SK-N-SH treated with all-trans-retinoic acid at 6 μM for 48 hours (cell line): ENCODE measurements around the gene LANCL3.

ENCODE experiments used
- CREB5 ChIP-seq: fragments of 250-450 bp; sonication (Bioruptor Pico); IDR thresholded peaks from 2 replicates; pipeline ENCODE4 v1.5.1; 2020; ENCODE audit warnings: low read depth, mild to moderate bottlenecking, moderate library complexity
- PATZ1 ChIP-seq: fragments of 250-450 bp; sonication (Bioruptor Pico); IDR thresholded peaks from 2 replicates; pipeline ENCODE4 v1.8.0; 2020; ENCODE audit warnings: mild to moderate bottlenecking, moderate library complexity, borderline replicate concordance
- PPARA ChIP-seq: fragments of 250-450 bp; sonication (Bioruptor Pico); IDR thresholded peaks from 2 replicates; pipeline ENCODE4 v1.5.0; 2020; ENCODE audit warnings: mild to moderate bottlenecking, borderline replicate concordance
- RARB ChIP-seq: fragments of 250-450 bp; sonication (Bioruptor Pico); IDR thresholded peaks from 2 replicates; pipeline ENCODE4 v1.8.0; 2021; ENCODE audit warnings: mild to moderate bottlenecking, moderate library complexity
- TSHZ2 ChIP-seq: fragments of 250-450 bp; sonication (Bioruptor Pico); IDR thresholded peaks from 2 replicates; pipeline ENCODE4 v1.5.0; 2020; ENCODE audit warnings: mild to moderate bottlenecking, moderate library complexity
- ZFP3 ChIP-seq: fragments of 250-450 bp; sonication (Bioruptor Pico); IDR thresholded peaks from 2 replicates; pipeline ENCODE4 v1.5.0; 2020; ENCODE audit warnings: mild to moderate bottlenecking, moderate library complexity
- ZFP30 ChIP-seq: fragments of 450-650 bp; formaldehyde crosslinking; IDR thresholded peaks from 2 replicates; pipeline ENCODE4 v1.5.0; 2022; ENCODE audit warnings: mild to moderate bottlenecking, moderate library complexity
- ZNF565 ChIP-seq: fragments of 450-650 bp; formaldehyde crosslinking; conservative IDR thresholded peaks from 2 replicates; pipeline ENCODE4 v1.5.0; 2020; ENCODE audit warnings: low read depth, mild to moderate bottlenecking, moderate library complexity
- ZNF8 ChIP-seq: fragments of 450-650 bp; formaldehyde crosslinking; IDR thresholded peaks from 2 replicates; pipeline ENCODE4 v1.5.0; 2020; ENCODE audit warnings: mild to moderate bottlenecking, moderate library complexity

- TF ChIP-seq ZFP3 (CRISPR knock-in tag) (no peak), PATZ1 (CRISPR knock-in tag) (no peak), RARB (CRISPR knock-in tag) (no peak), ZNF565 (CRISPR knock-in tag) (no peak), CREB5 (CRISPR knock-in tag) (no peak), ZNF8 (CRISPR knock-in tag) (no peak), ZFP30 (no peak), PPARA (CRISPR knock-in tag) (no peak), TSHZ2 (CRISPR knock-in tag) (no peak)
Measured at GRCh38 chrX:37658343-37659030, 87.0 kb downstream of the LANCL3 start.
